HuH-7 (cell line): ENCODE data around the gene POPDC3.
A peak's percentile ranks its signal among the peaks of the same experiment; 100 is the strongest.

Experiments
- DNase-seq: peaks from one replicate; pipeline ENCODE4 v3.0.0; 2011; ENCODE audit warnings: low spot score

POPDC3 gene

DNA sequence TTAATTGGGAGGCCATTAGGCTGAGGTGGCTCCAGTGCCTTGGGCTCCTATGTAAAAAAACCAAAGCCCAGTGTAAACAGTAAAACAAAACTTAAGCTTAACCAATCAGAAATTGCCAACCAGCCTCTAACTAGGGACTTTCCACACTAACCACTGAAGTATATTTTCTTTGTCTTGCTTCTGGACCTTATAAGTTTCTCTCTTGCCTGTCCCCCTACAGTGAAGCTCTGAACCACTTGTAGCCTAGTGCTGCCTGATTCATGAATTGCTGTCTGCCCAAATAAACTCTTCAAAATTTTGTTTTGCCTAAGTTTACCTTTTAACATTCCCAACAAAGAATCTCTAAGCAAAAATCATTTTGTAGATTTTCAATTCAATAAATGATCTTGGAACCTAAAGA lies 28.2 kb downstream of the POPDC3 start:
- DNase-seq = no peak

DNA sequence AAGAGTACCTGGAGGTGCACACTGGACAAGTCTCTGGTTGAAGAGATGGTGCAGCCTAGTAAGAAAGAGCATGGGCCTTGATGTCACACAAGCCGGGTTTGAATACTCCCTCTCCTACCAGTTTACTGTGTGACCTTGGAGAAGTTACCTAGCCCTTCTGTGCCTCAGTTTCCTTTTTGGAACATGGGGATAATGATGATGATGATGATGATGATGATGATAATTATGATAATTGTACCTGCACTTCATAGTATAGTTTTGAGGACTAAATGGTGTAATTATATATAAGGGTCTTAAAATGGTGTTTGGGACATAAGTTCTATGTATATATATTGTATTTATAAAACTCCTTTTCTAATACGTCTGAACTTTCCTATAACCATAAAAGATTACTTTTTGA lies 41.7 kb downstream of the POPDC3 start:
- DNase-seq = no peak

DNA sequence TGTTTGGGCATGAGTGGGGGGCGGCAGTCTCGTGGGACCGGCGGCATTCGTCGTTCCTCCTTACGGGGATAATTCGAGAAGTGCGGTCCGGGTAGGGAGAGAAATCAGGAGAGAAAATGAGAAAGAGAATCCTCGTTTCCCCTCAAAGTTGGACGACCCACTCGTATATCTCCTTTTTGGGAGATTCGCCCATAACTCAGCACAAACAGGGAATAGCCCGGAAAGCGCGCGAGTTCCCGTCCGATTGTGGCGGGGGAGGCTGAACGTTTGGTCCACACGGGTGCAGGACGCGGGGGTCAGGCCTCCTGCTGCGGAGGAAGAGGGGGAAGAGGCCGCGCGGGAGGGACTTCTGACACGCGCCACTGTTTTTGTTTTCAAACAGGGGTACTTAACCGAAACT lies 42.4 kb downstream of the POPDC3 start:
- peak; percentile 29 for DNase-seq

GRCh38 chr6:105136431-105137350 lies 43.1 kb downstream of the POPDC3 start:
- DNase-seq = peak; percentile 83

DNA sequence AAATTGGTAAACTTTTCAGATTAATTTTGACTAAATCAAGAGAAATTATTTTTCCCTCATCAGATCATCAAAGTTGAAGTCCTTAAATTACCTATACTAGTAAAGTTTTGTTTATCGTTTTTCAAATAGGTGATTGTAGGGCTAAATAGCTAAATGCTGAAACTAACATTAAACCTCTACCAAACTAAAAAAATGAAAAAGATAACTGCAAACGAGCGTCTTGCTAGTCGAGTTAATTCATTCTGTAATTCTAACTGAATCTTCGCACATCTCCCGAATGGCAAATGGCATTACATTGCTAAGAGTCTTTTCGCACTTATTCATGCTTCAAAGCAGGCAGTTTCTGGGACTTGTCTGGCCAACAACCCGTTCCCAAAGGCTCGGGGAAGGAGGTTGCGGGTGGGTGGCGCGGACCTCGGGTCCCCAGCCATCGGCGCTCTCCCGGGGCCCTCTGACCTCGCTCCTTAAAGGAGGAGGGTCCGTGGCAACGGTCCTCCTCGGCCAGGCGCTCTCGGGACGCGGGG lies 43.8 kb downstream of the POPDC3 start:
- peak; percentile 28 for DNase-seq

- peak; percentile 67 for DNase-seq
Observed at GRCh38 chr6:105135056-105135455, 44.8 kb downstream of the POPDC3 start.

GRCh38 chr6:105122717-105123116 lies 57.1 kb downstream of the POPDC3 start:
- no peak for DNase-seq

GRCh38 chr6:105121981-105122380 lies 57.8 kb downstream of the POPDC3 start:
- DNase-seq = no peak

DNA sequence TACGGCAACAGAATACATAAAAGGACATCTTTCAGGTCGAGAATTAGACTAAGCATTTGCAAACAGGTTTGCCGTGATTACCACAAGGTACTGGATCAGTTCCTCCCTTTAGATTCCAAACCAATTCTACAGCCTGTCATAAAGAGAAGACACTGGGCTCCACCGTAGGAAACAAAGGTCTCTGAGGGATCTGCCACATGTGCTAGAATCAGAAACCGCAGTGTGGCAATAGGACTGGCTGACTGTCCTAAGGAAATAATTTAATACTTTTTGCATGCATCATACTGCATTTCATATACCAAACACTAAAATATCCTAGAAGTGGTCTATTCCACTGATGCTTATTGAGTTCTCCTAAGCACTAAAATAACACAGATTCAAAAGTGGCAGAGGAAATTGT lies 59.2 kb downstream of the POPDC3 start:
- no peak for DNase-seq

GRCh38 chr6:105116150-105116549 lies 63.7 kb downstream of the POPDC3 start:
- DNase-seq = no peak

- DNase-seq = no peak
Observed at GRCh38 chr6:105113422-105113821, 66.4 kb downstream of the POPDC3 start.

- peak; percentile 11 for DNase-seq
Observed at GRCh38 chr6:105112577-105112976, 67.2 kb downstream of the POPDC3 start.

- no peak for DNase-seq
Observed at GRCh38 chr6:105111871-105112270, 67.9 kb downstream of the POPDC3 start.

GRCh38 chr6:105111105-105111504 lies 68.7 kb downstream of the POPDC3 start:
- DNase-seq = no peak

GRCh38 chr6:105109955-105110895 lies 69.6 kb downstream of the POPDC3 start:
- no peak for DNase-seq

DNA sequence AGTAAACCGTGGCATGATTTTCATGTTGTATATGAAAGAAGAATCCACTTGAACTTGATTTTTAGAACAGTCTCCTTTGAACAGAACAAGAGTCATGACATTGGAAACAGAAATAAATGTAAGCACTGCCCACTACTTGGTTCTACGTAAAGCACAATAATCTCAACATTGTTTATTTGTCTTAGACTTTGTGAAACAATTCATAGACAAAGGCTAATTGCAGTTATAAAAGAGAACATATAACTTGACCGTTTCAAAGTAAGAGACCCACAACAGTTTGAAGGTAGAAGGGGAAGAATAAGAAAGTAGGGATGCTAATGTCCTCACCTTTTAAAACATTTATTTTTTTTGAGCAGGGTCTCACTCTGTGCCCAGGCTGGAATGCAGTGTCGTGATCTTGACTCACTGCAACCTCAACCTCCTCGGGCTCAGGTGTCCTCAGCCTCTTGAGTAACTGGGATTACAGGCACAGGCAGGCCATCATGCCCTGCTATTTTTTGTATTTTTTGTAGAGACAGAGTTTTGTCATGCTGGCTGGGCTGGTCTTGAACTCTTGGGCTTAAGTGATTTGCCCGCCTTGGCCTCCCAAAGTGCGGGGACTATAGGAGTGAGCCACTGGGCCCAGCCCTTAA lies 71.1 kb downstream of the POPDC3 start:
- DNase-seq = no peak
